Measurements from ENCODE around the gene PADI4.

DNA sequence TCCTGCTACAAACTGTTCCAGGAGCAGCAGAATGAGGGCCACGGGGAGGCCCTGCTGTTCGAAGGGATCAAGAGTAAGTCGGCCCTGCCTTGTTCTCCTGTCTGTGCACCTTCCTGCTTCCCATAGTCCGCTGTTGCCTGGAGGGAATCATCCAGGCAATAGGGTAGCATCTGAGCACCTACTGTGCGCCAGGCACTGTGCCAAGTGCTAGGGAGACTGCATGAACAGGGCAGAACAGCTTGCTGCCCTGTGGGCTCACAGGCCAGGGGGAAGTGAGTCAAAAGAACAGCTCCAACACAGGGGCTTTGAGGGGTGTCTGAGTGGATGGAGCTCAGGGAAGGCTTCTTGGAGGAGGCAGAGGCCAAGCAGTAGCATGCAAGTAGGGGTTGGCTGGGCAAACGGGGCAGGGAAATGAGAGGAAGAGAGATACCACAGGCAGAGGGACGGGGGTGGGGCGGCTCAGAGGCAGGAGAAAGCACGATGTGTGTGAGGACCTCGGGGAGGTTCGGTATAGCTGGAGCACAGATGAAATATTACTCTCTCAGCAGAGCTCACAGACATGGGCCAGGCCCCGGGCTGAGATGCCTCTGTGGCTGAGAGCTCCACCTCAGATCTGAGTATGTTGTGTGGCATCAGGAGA lies 48.5 kb downstream of the PADI4 start:
- TF ChIP-seq CTCF (IDR thresholded peaks at IDR 0.05): no peak
- no peak for TF ChIP-seq POLR2A (IDR thresholded peaks at IDR 0.05)
